Stimulated activated CD4-positive, alpha-beta T cell treated with anti-CD3 and anti-CD28 coated beads, Interleukin-2, amount 100 ng/mL, for 48 hours (primary cell): ENCODE measurements around the gene SOAT1.
"Not testable (repeated sequence)": the region's sequence is repeated elsewhere in the genome, so short reads cannot be mapped to it uniquely, and the experiment has no call there.

Experiments used
- DNase-seq, 2 donors: peaks; one replicate each; pipeline ENCODE4 v3.0.0-alpha.2; 2020

SOAT1 gene

GRCh38 chr1:179293340-179294327, at the start of gene SOAT1:
SOAT1 (plus strand) TSS chr1:179293797; CDS start chr1:179302685, 8,888 bp downstream.
- peak; percentile 87 to 93 for DNase-seq

- not testable (repeated sequence) for DNase-seq
These were observed 48.2 kb upstream of the SOAT1 start for GRCh38 chr1:179245426-179245825.

GRCh38 chr1:179247923-179248322, 45.7 kb upstream of the SOAT1 start:
- no peak for DNase-seq

- no peak for DNase-seq
These were observed 41.9 kb upstream of the SOAT1 start for GRCh38 chr1:179251675-179252074.

- DNase-seq: no peak
These were observed 41.0 kb upstream of the SOAT1 start for GRCh38 chr1:179252606-179253005.

- no peak for DNase-seq
These were observed 40.2 kb upstream of the SOAT1 start for GRCh38 chr1:179253286-179253972.

- no peak for DNase-seq
These were observed 31.4 kb upstream of the SOAT1 start for GRCh38 chr1:179262183-179262582.

- DNase-seq: no peak
These were observed 30.5 kb upstream of the SOAT1 start for GRCh38 chr1:179263121-179263520.

GRCh38 chr1:179264507-179264906, 29.1 kb upstream of the SOAT1 start:
- no peak for DNase-seq

GRCh38 chr1:179269071-179269470, 24.5 kb upstream of the SOAT1 start:
- no peak for DNase-seq

GRCh38 chr1:179274424-179274823, 19.2 kb upstream of the SOAT1 start:
- DNase-seq: not testable (repeated sequence)

- DNase-seq: no peak
These were observed 14.7 kb upstream of the SOAT1 start for GRCh38 chr1:179278920-179279319.

GRCh38 chr1:179283992-179284391, 9.6 kb upstream of the SOAT1 start:
- no peak for DNase-seq

- DNase-seq: no peak
These were observed 5.7 kb upstream of the SOAT1 start for GRCh38 chr1:179287946-179288345.

GRCh38 chr1:179288977-179289376, 4.6 kb upstream of the SOAT1 start:
- DNase-seq: no peak

- DNase-seq: no peak
These were observed 1.7 kb downstream of the SOAT1 start for GRCh38 chr1:179295164-179295755.

GRCh38 chr1:179296356-179297104, 2.9 kb downstream of the SOAT1 start:
- DNase-seq: no peak

GRCh38 chr1:179297105-179297378, 3.4 kb downstream of the SOAT1 start:
- DNase-seq: no peak

GRCh38 chr1:179298952-179299351, 5.4 kb downstream of the SOAT1 start:
- DNase-seq: peak in 1 of 2 donors; percentile 7

GRCh38 chr1:179300112-179300511, 6.5 kb downstream of the SOAT1 start:
- DNase-seq: no peak

- DNase-seq: no peak
These were observed 8.5 kb downstream of the SOAT1 start for GRCh38 chr1:179302070-179302469.

GRCh38 chr1:179303200-179303785, 9.7 kb downstream of the SOAT1 start:
- no peak for DNase-seq

GRCh38 chr1:179305450-179305849, 11.9 kb downstream of the SOAT1 start:
- no peak for DNase-seq
